ENCODE data around the gene OTUD4.

DNA sequence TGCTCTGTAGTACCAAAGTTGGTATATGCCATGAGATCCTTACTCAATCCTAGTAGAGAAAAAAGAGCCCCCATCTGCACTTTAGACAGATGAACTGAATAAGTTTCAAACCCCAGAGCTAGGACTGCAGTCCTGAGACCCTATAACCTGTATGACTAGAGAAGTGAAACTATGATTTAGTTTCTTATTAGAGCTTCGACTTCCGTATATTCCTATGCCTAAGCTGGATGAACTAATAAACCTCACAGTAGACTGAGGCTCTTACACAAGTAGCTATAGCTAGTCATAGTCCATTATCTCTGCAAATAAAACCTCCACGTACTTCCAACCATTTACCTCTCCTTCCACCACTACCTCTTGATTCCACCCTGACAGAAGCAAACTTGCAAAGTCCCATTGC, 6.3 kb upstream of the OTUD4 start:
- TF ChIP-seq, protein P1, sequence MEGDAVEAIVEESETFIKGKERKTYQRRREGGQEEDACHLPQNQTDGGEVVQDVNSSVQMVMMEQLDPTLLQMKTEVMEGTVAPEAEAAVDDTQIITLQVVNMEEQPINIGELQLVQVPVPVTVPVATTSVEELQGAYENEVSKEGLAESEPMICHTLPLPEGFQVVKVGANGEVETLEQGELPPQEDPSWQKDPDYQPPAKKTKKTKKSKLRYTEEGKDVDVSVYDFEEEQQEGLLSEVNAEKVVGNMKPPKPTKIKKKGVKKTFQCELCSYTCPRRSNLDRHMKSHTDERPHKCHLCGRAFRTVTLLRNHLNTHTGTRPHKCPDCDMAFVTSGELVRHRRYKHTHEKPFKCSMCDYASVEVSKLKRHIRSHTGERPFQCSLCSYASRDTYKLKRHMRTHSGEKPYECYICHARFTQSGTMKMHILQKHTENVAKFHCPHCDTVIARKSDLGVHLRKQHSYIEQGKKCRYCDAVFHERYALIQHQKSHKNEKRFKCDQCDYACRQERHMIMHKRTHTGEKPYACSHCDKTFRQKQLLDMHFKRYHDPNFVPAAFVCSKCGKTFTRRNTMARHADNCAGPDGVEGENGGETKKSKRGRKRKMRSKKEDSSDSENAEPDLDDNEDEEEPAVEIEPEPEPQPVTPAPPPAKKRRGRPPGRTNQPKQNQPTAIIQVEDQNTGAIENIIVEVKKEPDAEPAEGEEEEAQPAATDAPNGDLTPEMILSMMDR (conservative IDR thresholded peaks at IDR 0.05; ENCODE audit: low read depth, low read length) = no peak
- TF ChIP-seq EZH2 (IDR thresholded peaks at IDR 0.05; ENCODE audit: low read length, unreplicated experiment) (no peak), EZH2phosphoT487 (IDR thresholded peaks at IDR 0.05; ENCODE audit: borderline replicate concordance, low read length) (no peak)
